SU-DHL-6 (cell line): ENCODE measurements around the gene AIFM1.

Experiments used
- H2AFZ ChIP-seq: fragments of 200-600 bp; sonication (generic); 2 replicates; pipeline ENCODE4 v1.6.1; 2014; ENCODE audit warnings: low read depth, mild to moderate bottlenecking, moderate library complexity, mixed read lengths, antibody characterized with exemption, low read length; ENCODE audit not compliant: severe bottlenecking
- H3F3A ChIP-seq: fragments of 200-600 bp; shearing (Covaris generic); 2 replicates; pipeline ENCODE4 v1.6.0; 2016; ENCODE audit warnings: antibody characterized with exemption, mild to moderate bottlenecking; ENCODE audit not compliant: insufficient read depth
- H3K27ac ChIP-seq: fragments of 200-600 bp; sonication (generic); 2 replicates; pipeline ENCODE4 v1.5.1; 2016; ENCODE audit warnings: low read depth, mild to moderate bottlenecking, low read length, moderate library complexity, mixed read lengths
- H3K27me3 ChIP-seq: fragments of 200-600 bp; sonication (generic), shearing (Covaris generic); 2 replicates; pipeline ENCODE4 v1.6.0; 2014; ENCODE audit warnings: mild to moderate bottlenecking, low read length
- H3K36me3 ChIP-seq: fragments of 200-600 bp; sonication (generic); 2 replicates; pipeline ENCODE4 v1.6.1; 2014; ENCODE audit warnings: mild to moderate bottlenecking, low read length, mixed read lengths
- H3K4me2 ChIP-seq: fragments of 300-600, 200-600 bp; shearing (Covaris generic), sonication (generic); 2 replicates; pipeline ENCODE4 v1.6.0; 2014; ENCODE audit warnings: low read length, low read depth, mild to moderate bottlenecking; ENCODE audit not compliant: poor library complexity, severe bottlenecking
- H3K4me3 ChIP-seq: fragments of 200-600 bp; sonication (generic); 2 replicates; pipeline ENCODE4 v1.5.1; 2014; ENCODE audit warnings: antibody characterized with exemption, low read length, mild to moderate bottlenecking, mixed read lengths; ENCODE audit not compliant: insufficient read depth, poor library complexity, severe bottlenecking
- H3K79me2 ChIP-seq: fragments of 200-600 bp; sonication (generic); 2 replicates; pipeline ENCODE4 v1.6.1; 2014; ENCODE audit warnings: mild to moderate bottlenecking, low read length, moderate library complexity; ENCODE audit not compliant: insufficient read depth
- H3K9ac ChIP-seq: fragments of 200-600 bp; sonication (generic); 2 replicates; pipeline ENCODE4 v1.7.0; 2014; ENCODE audit warnings: mild to moderate bottlenecking, low read length
- H3K9me2 ChIP-seq: fragments of 200-600 bp; sonication (generic); replicated peaks from 2 replicates; pipeline ENCODE4 v1.6.1; 2014; ENCODE audit warnings: low read length; ENCODE audit not compliant: insufficient read depth
- H3K9me3 ChIP-seq: fragments of 200-600 bp; sonication (generic); 2 replicates; pipeline ENCODE4 v1.6.1; 2014; ENCODE audit warnings: low read length, mixed read lengths; ENCODE audit not compliant: insufficient read depth
- H4K20me1 ChIP-seq: fragments of 200-600 bp; sonication (generic); 2 replicates; pipeline ENCODE4 v1.6.1; 2014; ENCODE audit warnings: low read depth, mild to moderate bottlenecking, antibody characterized with exemption, low read length, moderate library complexity, mixed read lengths
- EZH2phosphoT487 ChIP-seq: fragments of 200-600 bp; sonication (generic), shearing (Covaris generic); conservative IDR thresholded peaks from 2 replicates; pipeline ENCODE4 v1.6.1; 2018; ENCODE audit warnings: mild to moderate bottlenecking, antibody characterized with exemption, low read length, moderate library complexity, mixed read lengths
- TF ChIP-seq, protein P1 (sequence below): fragments of 200-600 bp; sonication (generic); IDR thresholded peaks from one replicate; pipeline ENCODE4 v1.5.1; 2017; ENCODE audit warnings: antibody characterized with exemption, mild to moderate bottlenecking, low read length, moderate library complexity; ENCODE audit not compliant: insufficient read depth, poor library complexity, severe bottlenecking

Gene AIFM1

DNA sequence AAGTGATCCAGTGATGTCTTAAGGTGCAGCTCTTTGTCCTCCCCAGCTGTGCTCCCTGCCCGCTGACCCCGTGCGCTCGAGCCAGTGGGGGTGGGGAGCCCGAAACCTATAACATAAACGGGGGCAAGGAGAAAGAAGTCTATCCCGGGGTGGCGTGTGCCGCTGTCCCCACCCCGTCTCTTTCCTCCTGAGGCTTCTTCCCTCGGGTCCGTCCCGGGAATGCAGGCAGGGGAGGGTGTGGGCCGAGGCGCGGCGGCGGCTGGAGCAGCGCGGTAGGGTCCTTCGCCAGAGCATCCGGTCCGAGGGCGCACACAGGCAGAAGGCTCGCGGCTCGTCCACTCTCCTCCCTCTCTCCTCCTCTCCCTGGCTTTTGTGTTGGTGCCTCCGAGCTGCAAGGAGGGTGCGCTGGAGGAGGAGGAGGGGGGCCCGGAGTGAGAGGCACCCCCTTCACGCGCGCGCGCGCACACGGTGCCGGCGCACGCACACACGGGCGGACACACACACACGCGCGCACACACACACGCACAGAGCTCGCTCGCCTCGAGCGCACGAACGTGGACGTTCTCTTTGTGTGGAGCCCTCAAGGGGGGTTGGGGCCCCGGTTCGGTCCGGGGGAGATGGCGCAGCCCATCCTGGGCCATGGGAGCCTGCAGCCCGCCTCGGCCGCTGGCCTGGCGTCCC lies 5.9 kb upstream of the AIFM1 start, which contains the start of gene RAB33A:
RAB33A (plus strand) TSS at position 517 of the 681 bp plus-strand sequence; CDS start at position 618, 101 bp downstream.
- Histone ChIP-seq H3K36me3 (no peaks in the 10 kb centered on the region), H3K27ac (peak within 1 kb of the TSS; percentile 88), H3K4me3 (peak within 1 kb of the TSS; percentile 80), H4K20me1 (no peaks in the 10 kb centered on the region), H3F3A (peaks cover 11% of the 10 kb centered on the region; the same call in 1 of the 2 replicates), H3K9me2 (no peaks in the 10 kb centered on the region), H2AFZ (peak within 1 kb of the TSS; percentile 77), H3K4me2 (peak within 1 kb of the TSS; percentile 71), H3K9ac (peak within 1 kb of the TSS; percentile 93), H3K79me2 (peaks cover 40% of the 10 kb centered on the region), H3K27me3 (no peaks in the 10 kb centered on the region), H3K9me3 (no peaks in the 10 kb centered on the region)
- TF ChIP-seq EZH2phosphoT487: no peak
- TF ChIP-seq, protein P1, sequence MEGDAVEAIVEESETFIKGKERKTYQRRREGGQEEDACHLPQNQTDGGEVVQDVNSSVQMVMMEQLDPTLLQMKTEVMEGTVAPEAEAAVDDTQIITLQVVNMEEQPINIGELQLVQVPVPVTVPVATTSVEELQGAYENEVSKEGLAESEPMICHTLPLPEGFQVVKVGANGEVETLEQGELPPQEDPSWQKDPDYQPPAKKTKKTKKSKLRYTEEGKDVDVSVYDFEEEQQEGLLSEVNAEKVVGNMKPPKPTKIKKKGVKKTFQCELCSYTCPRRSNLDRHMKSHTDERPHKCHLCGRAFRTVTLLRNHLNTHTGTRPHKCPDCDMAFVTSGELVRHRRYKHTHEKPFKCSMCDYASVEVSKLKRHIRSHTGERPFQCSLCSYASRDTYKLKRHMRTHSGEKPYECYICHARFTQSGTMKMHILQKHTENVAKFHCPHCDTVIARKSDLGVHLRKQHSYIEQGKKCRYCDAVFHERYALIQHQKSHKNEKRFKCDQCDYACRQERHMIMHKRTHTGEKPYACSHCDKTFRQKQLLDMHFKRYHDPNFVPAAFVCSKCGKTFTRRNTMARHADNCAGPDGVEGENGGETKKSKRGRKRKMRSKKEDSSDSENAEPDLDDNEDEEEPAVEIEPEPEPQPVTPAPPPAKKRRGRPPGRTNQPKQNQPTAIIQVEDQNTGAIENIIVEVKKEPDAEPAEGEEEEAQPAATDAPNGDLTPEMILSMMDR: no peak

DNA sequence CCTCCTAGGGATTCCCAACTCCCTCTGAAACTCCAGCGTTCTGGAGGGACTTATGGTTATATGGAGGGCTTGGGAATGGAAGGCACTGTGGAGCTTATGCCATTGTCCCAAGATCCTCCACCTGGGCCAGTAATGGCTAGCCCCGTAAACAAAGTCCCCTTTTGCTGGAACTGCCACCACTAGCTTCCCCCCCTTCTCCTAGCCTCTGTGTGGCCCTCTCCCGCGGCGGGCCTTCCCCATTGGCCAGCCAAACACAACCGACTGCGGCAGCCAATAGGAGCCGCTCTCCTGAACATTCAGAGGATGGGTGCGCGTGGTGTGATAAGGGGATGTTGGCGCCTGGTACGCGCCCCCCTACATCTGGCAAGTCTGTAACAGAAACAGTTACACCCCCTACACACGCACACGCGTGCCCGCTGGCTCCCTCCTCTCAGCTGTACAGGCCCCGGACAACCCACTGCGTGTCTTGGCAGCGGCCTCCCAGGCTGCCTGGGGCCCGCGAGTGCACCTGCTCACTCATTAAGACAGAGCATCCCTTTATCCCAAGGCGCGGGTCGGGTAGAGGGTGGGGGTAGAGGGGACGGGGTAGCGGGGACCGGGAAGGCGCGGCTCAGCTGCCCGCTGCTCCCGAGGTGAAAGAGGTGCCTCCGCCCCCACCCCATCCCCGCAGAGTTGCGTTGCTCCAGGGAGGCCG lies 5.3 kb upstream of the AIFM1 start:
- H3K9me3 ChIP-seq: no peaks in the 10 kb centered on the region
- peak overlapping the region; percentile 93 for H3K9ac ChIP-seq
- H3K36me3 ChIP-seq: no peaks in the 10 kb centered on the region
- TF ChIP-seq EZH2phosphoT487: no peak
- TF ChIP-seq, protein P1: no peak
- peak overlapping the region; percentile 88 for H3K27ac ChIP-seq
- H2AFZ ChIP-seq: peak overlapping the region; percentile 77
- peak overlapping the region; percentile 80 for H3K4me3 ChIP-seq
- H3K79me2 ChIP-seq: peaks cover 42% of the 10 kb centered on the region
- H4K20me1 ChIP-seq: no peaks in the 10 kb centered on the region
- peaks cover 11% of the 10 kb centered on the region; the same call in 1 of the 2 replicates for H3F3A ChIP-seq
- H3K9me2 ChIP-seq: no peaks in the 10 kb centered on the region
- peak overlapping the region; percentile 71 for H3K4me2 ChIP-seq
- no peaks in the 10 kb centered on the region for H3K27me3 ChIP-seq

DNA sequence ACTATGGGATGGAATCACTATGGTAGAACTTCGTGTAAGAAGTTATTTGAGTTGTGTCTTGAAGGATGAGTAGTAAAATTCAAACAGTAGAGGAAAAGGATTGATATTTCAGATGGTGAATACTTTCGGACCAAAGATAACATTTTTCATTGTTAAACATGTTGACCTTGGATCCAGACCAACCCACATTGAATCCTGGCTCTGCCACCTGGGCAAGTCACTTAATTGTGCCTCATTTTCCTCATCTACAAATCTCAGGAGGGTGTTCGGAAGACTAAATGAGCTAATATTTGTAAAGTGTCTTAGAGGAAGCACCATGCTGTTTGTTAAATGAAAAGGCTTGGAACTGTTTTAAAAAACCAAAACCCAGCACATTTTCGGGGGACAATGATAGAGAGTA lies 1.4 kb upstream of the AIFM1 start:
- Histone ChIP-seq H3K79me2 (peaks cover 33% of the 10 kb centered on the region), H4K20me1 (no peaks in the 10 kb centered on the region), H3K27me3 (no peaks in the 10 kb centered on the region), H2AFZ (no peak overlapping the region), H3K36me3 (no peaks in the 10 kb centered on the region), H3K4me2 (peak overlapping the region; percentile 82), H3K4me3 (peak overlapping the region; percentile 98), H3F3A (peaks cover 11% of the 10 kb centered on the region; the same call in 1 of the 2 replicates), H3K27ac (no peak overlapping the region), H3K9ac (peak overlapping the region; percentile 82), H3K9me2 (no peaks in the 10 kb centered on the region), H3K9me3 (no peaks in the 10 kb centered on the region)
- TF ChIP-seq, protein P1: no peak
- no peak for TF ChIP-seq EZH2phosphoT487
